ENCODE data around the gene SH3BGR. TPM values are rescaled to one million over a fixed set of nuclear protein-coding genes. Genes with fewer than 3 reads are reported as not detected.

Gene SH3BGR
- total RNA-seq, 2 donors from 2014 or later, result 2.4 to 4.0 TPM

DNA sequence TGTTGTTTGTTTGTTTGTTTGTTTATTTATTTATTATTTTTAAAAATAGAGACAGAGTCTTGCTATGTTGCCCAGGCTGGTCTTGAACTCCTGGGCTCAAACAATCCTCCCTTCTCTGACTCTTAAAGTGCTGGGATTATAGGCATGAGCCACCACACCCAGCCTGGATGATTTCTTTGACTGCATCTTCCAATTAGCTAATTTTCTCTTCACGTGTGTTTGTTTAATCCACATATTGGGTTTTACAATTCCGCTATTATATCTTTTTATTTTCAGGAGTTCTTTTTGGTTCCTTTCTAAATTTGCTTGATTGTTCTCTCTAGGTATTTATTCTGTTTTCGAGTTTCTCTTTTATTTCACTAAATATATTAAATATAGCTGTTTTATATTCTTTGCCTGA is 19.8 kb downstream of the SH3BGR start:
- no peaks in the 10 kb centered on the region for H3K9me3 Mint-ChIP-seq
- no peaks in the 10 kb centered on the region for H3K36me3 Mint-ChIP-seq (ENCODE audit: insufficient read depth in 2 of 2)
- DNase-seq (no peak), ATAC-seq (replicated peaks in 1 of 2) (no peak)
- H3K27me3 Mint-ChIP-seq (ENCODE audit: low read depth), result no peaks in the 10 kb centered on the region
- H3K4me3 Mint-ChIP-seq, result no peak overlapping the region
- no peak overlapping the region for H3K27ac Mint-ChIP-seq
- no peaks in the 10 kb centered on the region for H3K4me1 Mint-ChIP-seq (ENCODE audit: low read depth)

DNA sequence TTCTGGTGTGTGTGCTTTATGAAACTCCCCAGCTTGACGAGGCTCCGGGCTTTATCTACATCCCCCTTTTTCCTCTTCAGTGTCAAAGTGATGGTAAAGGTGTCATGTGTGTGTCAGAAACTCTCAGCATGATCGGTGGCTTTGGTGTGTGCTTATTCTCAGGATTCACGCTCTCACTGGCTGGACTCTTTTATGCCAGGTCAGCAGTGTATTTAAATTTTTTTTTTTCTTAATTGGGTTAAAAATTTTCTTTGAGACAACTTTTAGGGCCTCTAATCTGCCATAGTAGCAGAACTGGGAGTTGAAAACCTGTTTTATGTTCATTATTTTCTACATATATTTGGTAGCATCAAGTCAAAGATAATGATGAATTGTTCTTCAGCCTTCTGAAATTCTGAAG is 21.0 kb downstream of the SH3BGR start:
- Mint-ChIP-seq H3K27me3 (ENCODE audit: low read depth) (no peaks in the 10 kb centered on the region), H3K36me3 (ENCODE audit: insufficient read depth in 2 of 2) (no peaks in the 10 kb centered on the region), H3K4me1 (ENCODE audit: low read depth) (no peaks in the 10 kb centered on the region), H3K4me3 (no peak overlapping the region), H3K27ac (no peak overlapping the region), H3K9me3 (no peaks in the 10 kb centered on the region)
- no peak for DNase-seq
- no peak for ATAC-seq (replicated peaks in 1 of 2)

DNA sequence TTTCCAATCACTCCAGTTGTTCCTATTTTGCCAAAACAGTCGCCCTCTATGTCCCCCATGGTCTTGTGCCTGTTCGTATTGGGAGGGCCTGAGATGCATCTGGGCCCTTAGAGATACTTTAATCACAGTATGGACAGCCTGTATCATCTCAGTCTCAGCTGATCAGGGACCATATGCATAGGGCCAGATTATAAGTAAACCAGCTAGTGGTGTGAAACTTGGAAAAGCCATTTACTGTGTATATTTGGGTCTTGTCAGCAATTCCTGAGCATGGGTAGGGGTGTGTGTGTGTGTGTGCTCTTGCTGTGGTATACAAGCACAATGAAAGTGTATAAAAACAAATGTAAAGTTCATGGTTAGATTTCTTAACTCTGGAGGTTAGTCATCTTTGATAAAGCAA is 22.8 kb downstream of the SH3BGR start:
- Mint-ChIP-seq H3K27ac (no peak overlapping the region), H3K4me3 (no peak overlapping the region), H3K36me3 (ENCODE audit: insufficient read depth in 2 of 2) (no peaks in the 10 kb centered on the region), H3K4me1 (ENCODE audit: low read depth) (no peaks in the 10 kb centered on the region), H3K27me3 (ENCODE audit: low read depth) (no peaks in the 10 kb centered on the region), H3K9me3 (no peaks in the 10 kb centered on the region)
- DNase-seq (no peak), ATAC-seq (replicated peaks in 1 of 2) (no peak)

DNA sequence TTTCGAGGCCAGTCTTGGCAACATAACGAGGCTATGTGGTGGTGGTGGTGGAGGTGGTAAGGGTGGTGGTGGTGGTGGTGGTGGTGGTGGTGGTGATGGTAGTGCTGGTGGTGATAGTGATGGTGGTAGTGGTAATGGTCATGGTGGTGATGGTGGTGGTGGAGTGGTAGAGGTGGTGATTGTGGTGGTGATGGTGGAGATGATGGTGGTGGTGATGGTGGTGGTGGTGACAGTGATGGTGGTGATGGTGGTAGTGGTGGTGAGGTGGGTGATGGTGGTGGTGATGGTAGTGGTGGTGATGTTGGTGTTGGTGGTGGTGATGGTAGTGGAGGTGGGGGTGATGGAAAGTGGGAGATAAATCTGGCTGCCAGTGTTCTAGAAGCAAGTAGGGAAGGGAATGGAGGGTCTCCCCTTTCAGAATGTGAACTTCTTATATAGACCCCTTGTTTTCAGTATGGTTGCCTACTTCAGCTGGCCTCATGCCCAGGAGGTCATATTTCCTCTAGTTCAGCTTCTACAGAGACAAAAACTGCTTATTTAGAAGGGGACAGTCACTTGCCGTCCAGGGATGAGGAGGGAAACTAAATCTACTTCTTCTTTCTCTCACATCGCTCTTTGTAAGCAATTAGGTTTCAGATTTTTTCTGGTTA is 27.5 kb downstream of the SH3BGR start:
- H3K27ac Mint-ChIP-seq, result no peak overlapping the region

DNA sequence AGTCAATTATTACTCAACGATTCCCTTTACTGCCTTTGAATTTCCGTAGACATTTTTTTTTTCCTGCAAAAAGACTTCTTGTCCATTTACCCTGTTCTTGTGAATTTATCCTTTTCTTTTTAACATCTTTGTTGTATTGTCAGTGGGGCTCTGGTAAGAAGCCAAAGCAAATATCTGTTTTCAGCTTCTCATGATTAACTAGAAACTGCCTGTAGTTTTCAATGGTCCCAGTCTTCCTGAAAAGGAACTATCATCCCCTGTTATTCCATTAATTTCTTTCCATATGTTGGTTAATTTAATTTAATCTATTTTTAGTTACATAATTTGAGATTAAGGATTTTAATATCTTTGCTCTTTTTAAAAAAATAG is 28.0 kb downstream of the SH3BGR start:
- no peaks in the 10 kb centered on the region for H3K36me3 Mint-ChIP-seq (ENCODE audit: insufficient read depth in 2 of 2)
- no peaks in the 10 kb centered on the region for H3K27me3 Mint-ChIP-seq (ENCODE audit: low read depth)
- no peak for ATAC-seq (replicated peaks in 1 of 2)
- H3K9me3 Mint-ChIP-seq, result no peaks in the 10 kb centered on the region
- H3K4me1 Mint-ChIP-seq (ENCODE audit: low read depth), result no peaks in the 10 kb centered on the region
- DNase-seq, result no peak
- no peak overlapping the region for H3K4me3 Mint-ChIP-seq
- no peak overlapping the region for H3K27ac Mint-ChIP-seq

More for the DNA sequence above, 27.5 kb downstream of the SH3BGR start:
- Mint-ChIP-seq H3K4me3 (no peak overlapping the region), H3K9me3 (no peaks in the 10 kb centered on the region), H3K27me3 (ENCODE audit: low read depth) (no peaks in the 10 kb centered on the region), H3K36me3 (ENCODE audit: insufficient read depth in 2 of 2) (no peaks in the 10 kb centered on the region), H3K4me1 (ENCODE audit: low read depth) (no peaks in the 10 kb centered on the region)
- DNase-seq, result no peak
- ATAC-seq (replicated peaks in 1 of 2), result no peak

DNA sequence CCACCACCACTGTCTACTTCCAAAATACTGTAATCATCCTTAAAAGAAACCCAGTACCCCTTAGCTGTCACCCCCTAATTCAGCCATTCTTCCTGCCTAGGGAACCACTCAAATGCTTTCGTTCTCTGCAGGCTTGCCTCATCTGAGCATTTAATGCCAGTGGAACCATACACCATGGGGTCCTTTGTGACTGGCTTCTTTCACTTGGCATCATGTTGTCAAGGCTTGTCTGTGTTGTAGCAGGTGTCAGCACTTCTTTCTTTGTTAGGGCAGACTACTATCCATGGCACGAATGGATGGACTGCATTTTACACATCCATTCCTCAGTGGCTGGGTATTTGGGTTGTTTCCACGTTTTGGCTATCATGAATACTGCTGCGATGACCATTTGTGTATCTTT is 28.5 kb downstream of the SH3BGR start:
- Mint-ChIP-seq H3K9me3 (no peaks in the 10 kb centered on the region), H3K4me3 (no peak overlapping the region), H3K27ac (no peak overlapping the region), H3K36me3 (ENCODE audit: insufficient read depth in 2 of 2) (no peaks in the 10 kb centered on the region), H3K4me1 (ENCODE audit: low read depth) (no peaks in the 10 kb centered on the region), H3K27me3 (ENCODE audit: low read depth) (no peaks in the 10 kb centered on the region)
- DNase-seq (no peak), ATAC-seq (replicated peaks in 1 of 2) (no peak)

DNA sequence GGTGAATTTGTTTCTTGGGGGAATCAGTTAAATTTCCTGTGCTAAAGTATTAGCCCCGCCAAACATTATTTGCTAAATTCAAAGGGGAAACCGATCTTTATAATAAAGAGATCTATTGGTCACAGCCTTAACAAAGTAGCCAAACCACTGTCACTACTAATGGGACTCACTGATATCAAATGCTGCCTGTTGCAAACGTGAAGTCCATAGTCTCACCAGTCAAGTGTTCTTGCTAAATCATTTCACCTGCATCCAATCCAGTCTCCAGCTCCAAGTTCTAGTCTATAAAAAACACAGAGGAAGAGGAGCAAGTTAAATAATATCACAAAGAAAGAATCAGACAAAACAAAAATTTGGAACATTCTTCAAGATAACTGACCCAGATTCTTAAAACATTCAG is 30.1 kb downstream of the SH3BGR start:
- DNase-seq, result no peak

DNA sequence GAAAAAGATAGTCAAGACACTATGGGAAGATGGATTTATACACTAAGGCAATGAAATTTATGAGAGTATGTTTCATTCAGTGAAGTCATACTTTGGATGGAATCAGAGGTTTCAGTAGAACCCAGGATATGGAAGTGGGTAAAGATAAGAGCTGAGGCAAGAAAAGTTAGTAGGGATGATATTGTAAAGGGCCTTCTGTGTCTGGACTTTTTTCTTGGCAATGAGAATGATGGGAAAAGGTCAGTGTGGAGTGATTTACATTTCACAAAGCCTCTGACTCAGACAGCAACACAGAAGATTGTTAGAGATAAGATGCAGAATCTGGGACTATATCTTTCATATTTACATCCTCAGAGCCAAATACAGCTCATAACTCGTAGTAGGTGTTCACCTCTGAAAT is 32.1 kb downstream of the SH3BGR start:
- no peaks in the 10 kb centered on the region for H3K9me3 Mint-ChIP-seq
- no peaks in the 10 kb centered on the region for H3K27me3 Mint-ChIP-seq (ENCODE audit: low read depth)
- no peaks in the 10 kb centered on the region for H3K36me3 Mint-ChIP-seq (ENCODE audit: insufficient read depth in 2 of 2)
- H3K4me3 Mint-ChIP-seq, result no peak overlapping the region
- no peaks in the 10 kb centered on the region for H3K4me1 Mint-ChIP-seq (ENCODE audit: low read depth)
- DNase-seq, result no peak
- H3K27ac Mint-ChIP-seq, result no peak overlapping the region
- ATAC-seq (replicated peaks in 1 of 2), result no peak

More for the DNA sequence above, 30.1 kb downstream of the SH3BGR start:
- Mint-ChIP-seq H3K27me3 (ENCODE audit: low read depth) (no peaks in the 10 kb centered on the region), H3K4me3 (no peak overlapping the region), H3K36me3 (ENCODE audit: insufficient read depth in 2 of 2) (no peaks in the 10 kb centered on the region), H3K27ac (no peak overlapping the region), H3K9me3 (no peaks in the 10 kb centered on the region), H3K4me1 (ENCODE audit: low read depth) (no peaks in the 10 kb centered on the region)
- no peak for ATAC-seq (replicated peaks in 1 of 2)

DNA sequence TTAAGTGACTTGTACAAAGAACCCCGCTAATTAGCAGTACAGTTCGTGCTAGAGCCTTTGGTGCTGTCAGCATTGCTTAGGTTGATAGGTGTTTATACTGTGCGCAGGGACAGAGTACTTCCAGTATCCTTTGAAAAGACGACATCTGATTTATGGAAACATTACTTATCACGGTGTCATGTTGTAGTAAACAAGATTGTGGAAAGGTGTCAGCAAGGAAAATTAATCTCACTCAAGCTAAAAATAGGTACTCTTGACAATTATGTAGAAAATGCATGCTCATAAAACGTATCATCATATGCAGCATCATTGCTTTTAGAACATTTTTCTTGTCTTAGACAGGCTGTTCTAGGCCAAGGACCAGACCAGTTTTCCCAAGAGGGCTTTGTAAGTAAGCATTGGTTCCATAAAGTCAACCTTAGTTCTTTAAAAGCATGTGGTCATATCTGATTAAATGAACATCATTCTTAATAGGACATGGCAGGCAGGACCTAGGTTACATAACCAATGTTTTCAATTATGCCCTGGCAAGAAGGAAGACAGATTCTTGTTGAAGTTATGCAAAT is 33.0 kb downstream of the SH3BGR start:
- no peaks in the 10 kb centered on the region for H3K36me3 Mint-ChIP-seq (ENCODE audit: insufficient read depth in 2 of 2)
- no peak overlapping the region for H3K27ac Mint-ChIP-seq
- DNase-seq (no peak), ATAC-seq (replicated peaks in 1 of 2) (no peak)
- no peaks in the 10 kb centered on the region for H3K27me3 Mint-ChIP-seq (ENCODE audit: low read depth)
- H3K4me1 Mint-ChIP-seq (ENCODE audit: low read depth), result no peaks in the 10 kb centered on the region
- no peaks in the 10 kb centered on the region for H3K9me3 Mint-ChIP-seq
- no peak overlapping the region for H3K4me3 Mint-ChIP-seq

DNA sequence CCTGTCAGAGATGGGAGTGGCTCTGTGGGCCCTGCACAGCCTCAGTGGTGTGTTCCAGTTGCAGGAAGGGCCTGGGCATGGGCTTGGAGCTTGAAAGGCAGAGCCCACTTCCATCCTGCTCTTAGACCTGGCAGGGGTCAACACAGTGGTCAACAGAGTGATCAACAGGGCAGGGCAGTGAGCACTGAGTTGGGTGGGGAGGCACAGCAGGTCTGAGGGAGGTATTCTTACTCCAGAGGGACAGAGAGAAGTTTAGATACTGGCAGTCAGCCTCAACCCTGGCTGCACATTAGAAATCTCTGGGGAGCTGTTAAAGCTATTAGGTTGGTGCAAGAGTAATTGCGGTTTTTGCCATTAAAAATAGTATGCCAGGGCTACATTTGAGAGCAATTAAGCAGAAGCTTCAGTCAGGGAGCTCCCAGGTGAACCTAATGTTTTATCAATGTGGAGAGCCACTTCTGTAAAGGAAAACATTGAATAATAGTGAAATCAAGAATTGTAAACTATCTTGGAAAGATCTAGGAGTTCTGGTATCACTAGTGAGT is 37.7 kb downstream of the SH3BGR start:
- Mint-ChIP-seq H3K4me3 (no peak overlapping the region), H3K27me3 (ENCODE audit: low read depth) (no peaks in the 10 kb centered on the region), H3K4me1 (ENCODE audit: low read depth) (no peaks in the 10 kb centered on the region), H3K9me3 (peaks cover 0 to 1% of the 10 kb centered on the region in 2 donors), H3K27ac (no peak overlapping the region), H3K36me3 (ENCODE audit: insufficient read depth in 2 of 2) (peaks cover 0 to under 1% of the 10 kb centered on the region in 2 donors)
- DNase-seq, result no peak
- no peak for ATAC-seq (replicated peaks in 1 of 2)

DNA sequence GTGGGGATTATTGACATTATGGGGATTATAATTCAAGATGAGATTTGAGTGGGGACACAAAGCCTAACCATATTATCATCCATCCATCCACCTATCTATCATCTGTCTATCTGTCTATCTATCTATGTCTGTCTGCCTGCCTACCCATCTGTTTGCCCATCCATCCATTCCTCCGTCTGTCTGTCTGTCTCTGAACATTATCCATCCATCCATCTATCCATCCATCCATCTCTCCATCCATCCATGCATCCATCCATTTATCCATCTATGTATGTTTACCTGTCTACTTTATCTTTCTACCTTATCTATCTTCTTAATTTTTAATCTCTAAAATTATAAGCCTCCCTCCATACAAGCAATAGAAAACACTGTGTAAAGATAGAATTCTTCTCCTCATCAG is 47.4 kb downstream of the SH3BGR start:
- peaks cover 2% of the 10 kb centered on the region in 2 donors for H3K9me3 Mint-ChIP-seq
- no peaks in the 10 kb centered on the region for H3K4me1 Mint-ChIP-seq (ENCODE audit: low read depth)
- H3K4me3 Mint-ChIP-seq, result no peak overlapping the region
- H3K27me3 Mint-ChIP-seq (ENCODE audit: low read depth), result no peaks in the 10 kb centered on the region
- H3K27ac Mint-ChIP-seq, result no peak overlapping the region
- DNase-seq, result no peak
- peaks cover 0 to 4% of the 10 kb centered on the region in 2 donors for H3K36me3 Mint-ChIP-seq (ENCODE audit: insufficient read depth in 2 of 2)
- ATAC-seq (replicated peaks in 1 of 2), result no peak

DNA sequence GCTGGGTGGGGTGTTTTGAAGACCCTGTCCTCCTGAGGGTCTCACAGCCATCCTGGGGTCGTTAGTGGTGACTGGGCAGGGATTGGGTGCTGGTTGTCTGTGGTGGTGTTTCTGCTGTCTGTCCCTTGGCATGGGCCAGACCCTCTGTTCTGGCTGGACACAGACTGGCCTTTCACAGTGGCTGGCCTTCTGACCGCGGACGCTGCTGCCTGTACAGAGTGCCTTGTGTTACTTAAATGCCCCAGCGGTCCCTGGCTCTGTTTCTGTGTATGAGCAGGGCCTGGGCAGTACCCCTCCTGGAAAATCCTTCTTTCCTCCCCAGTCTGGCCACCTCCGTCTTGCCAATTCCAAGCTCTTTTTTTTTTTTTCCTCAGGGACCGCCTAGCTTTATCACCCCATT is 50.9 kb downstream of the SH3BGR start:
- Mint-ChIP-seq H3K9me3 (peaks cover 0 to 1% of the 10 kb centered on the region in 2 donors), H3K27me3 (ENCODE audit: low read depth) (no peaks in the 10 kb centered on the region), H3K4me1 (ENCODE audit: low read depth) (no peaks in the 10 kb centered on the region), H3K36me3 (ENCODE audit: insufficient read depth in 2 of 2) (no peaks in the 10 kb centered on the region), H3K4me3 (no peak overlapping the region), H3K27ac (no peak overlapping the region)
- no peak for DNase-seq
- no peak for ATAC-seq (replicated peaks in 1 of 2)

DNA sequence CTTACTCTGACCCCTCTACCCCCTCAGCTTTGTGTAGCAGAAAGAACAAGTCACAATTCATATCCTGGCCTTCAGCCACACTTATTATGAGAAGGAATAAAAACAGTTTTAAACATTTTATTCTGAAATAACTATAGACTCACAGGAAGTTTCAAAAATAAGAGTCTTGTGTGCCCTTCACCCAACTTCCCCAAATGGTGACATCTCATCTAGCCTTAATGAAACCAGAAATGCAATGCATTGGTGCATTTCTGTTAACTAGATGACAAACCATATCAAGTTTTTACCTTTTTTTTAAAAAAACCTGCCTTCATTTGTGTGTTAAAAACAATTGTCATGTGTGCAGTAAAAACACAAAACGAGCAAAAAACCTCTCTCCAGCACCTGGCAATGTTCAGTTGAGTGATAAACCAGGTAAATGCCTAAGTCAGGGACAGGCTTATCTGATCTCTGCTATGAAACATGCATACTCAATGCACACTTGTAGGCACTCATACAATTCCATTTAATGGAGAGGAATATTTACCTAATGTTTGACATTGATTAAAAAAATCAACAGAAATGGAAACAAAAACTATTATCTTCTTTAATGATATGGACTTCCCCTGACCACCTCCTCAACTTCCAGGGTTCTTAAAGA is 51.5 kb downstream of the SH3BGR start:
- no peaks in the 10 kb centered on the region for H3K27me3 Mint-ChIP-seq (ENCODE audit: low read depth)
- no peak for DNase-seq
- no peaks in the 10 kb centered on the region for H3K36me3 Mint-ChIP-seq (ENCODE audit: insufficient read depth in 2 of 2)
- H3K4me3 Mint-ChIP-seq, result no peak overlapping the region
- H3K27ac Mint-ChIP-seq, result no peak overlapping the region
- ATAC-seq (replicated peaks in 1 of 2), result no peak
- H3K4me1 Mint-ChIP-seq (ENCODE audit: low read depth), result no peaks in the 10 kb centered on the region
- peaks cover 0 to 1% of the 10 kb centered on the region in 2 donors for H3K9me3 Mint-ChIP-seq
